ENCODE results near the gene ALDH3A2.

The ALDH3A2 gene

DNA sequence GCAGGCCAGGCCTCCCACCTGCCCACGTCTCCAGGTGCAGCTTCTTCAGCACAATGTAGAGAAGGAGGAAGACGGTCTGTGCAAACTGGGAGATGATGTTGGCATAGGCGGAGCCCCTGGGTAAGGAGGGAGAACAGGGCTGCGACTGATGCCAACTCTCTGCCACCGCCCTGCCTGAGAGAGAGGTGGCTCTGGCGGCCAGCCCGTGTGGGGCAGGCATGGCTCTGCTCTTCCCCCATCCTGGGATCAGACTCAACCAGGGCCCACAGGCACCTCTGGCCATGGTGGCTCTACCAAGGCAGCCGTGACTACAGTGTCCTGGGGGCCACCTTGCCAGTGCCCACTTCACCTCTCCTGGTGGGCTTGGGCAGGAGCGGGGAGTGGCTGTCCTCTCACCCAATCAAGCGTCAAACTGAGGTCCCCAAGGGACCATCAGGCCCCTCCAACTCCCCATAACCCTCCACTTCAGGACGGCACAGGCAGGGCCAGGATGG lies 59.2 kb downstream of the ALDH3A2 start:
- Histone ChIP-seq H3K4me1 (ENCODE audit: control insufficient read depth, insufficient read depth, low read length) (peaks cover 35% of the 10 kb centered on the region), H3K27ac (ENCODE audit: low read depth, low read length) (no peak overlapping the region), H3K27me3 (ENCODE audit: control insufficient read depth, insufficient read depth, low read length) (no peaks in the 10 kb centered on the region), H3K36me3 (ENCODE audit: control insufficient read depth, insufficient read depth, low read length) (no peaks in the 10 kb centered on the region), H3K9me3 (ENCODE audit: control insufficient read depth, insufficient read depth, low read depth, low read length) (no peaks in the 10 kb centered on the region), H3K4me3 (ENCODE audit: low read depth, low read length) (no peak overlapping the region), H3K9ac (ENCODE audit: low read length) (no peak overlapping the region)

DNA sequence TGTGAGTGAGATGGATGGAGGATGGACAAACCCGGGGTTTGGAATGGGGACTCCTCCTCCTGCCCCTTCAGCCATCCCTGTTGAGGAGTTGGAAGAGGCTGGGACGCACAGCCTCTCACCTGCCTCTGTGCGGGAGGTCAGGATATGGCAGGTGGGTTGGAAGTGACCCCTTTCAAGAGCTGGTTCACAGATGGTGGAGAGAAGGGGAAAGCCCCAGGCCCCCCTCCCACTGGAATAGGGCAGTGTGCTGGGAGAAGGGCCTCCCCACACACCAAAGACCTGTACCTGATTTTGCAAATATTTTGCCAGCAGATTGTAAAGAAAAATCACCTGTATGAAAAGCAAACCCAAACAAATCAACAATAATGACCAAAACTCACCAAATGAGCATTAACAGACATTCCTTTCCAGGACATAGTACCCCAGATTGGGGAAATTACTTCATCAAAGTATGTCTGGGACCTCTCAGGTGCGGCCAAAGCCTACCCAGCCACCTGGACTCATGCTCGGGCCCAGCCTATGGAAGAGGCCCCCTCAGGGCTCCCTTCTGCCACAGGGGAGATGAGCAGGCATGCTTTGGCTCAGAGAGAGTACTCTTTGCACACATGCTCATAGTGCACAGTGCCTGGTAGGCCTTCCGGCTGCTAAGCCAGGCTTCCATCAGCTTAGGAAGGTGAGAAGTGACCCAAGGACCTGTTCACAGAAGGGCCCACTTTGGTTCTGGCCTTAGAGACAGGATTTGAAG lies 60.1 kb downstream of the ALDH3A2 start:
- no peak overlapping the region for H3K27ac ChIP-seq (ENCODE audit: low read depth, low read length)
- H3K4me1 ChIP-seq (ENCODE audit: control insufficient read depth, insufficient read depth, low read length) = peaks cover 27% of the 10 kb centered on the region
- no peaks in the 10 kb centered on the region for H3K9me3 ChIP-seq (ENCODE audit: control insufficient read depth, insufficient read depth, low read depth, low read length)
- no peak overlapping the region for H3K9ac ChIP-seq (ENCODE audit: low read length)
- H3K36me3 ChIP-seq (ENCODE audit: control insufficient read depth, insufficient read depth, low read length) = no peaks in the 10 kb centered on the region
- H3K4me3 ChIP-seq (ENCODE audit: low read depth, low read length) = no peak overlapping the region
- H3K27me3 ChIP-seq (ENCODE audit: control insufficient read depth, insufficient read depth, low read length) = no peaks in the 10 kb centered on the region

DNA sequence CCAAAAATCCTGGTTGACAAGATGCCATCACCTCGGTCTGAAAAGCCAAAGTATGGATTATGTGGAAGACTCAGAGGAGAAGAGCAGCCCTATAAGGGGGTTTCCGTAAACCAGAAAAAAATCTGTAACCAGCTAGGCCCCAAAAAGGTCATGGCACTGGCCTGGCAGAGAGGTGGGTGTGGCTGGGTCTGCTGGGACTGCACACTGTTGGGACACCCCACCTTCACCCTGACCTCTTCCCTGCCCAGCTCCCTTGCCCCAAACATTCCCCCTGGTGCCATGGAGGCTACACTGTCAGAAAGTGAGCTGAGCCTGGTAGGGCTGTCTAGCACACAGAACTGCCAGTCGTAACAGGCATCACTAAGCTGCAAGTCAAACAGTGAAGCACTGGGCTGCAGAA lies 61.3 kb downstream of the ALDH3A2 start:
- H3K27me3 ChIP-seq (ENCODE audit: control insufficient read depth, insufficient read depth, low read length) = no peaks in the 10 kb centered on the region
- peaks cover 17% of the 10 kb centered on the region for H3K4me1 ChIP-seq (ENCODE audit: control insufficient read depth, insufficient read depth, low read length)
- H3K27ac ChIP-seq (ENCODE audit: low read depth, low read length) = no peak overlapping the region
- H3K4me3 ChIP-seq (ENCODE audit: low read depth, low read length) = no peak overlapping the region
- no peaks in the 10 kb centered on the region for H3K36me3 ChIP-seq (ENCODE audit: control insufficient read depth, insufficient read depth, low read length)
- H3K9me3 ChIP-seq (ENCODE audit: control insufficient read depth, insufficient read depth, low read depth, low read length) = no peaks in the 10 kb centered on the region
- no peak overlapping the region for H3K9ac ChIP-seq (ENCODE audit: low read length)

DNA sequence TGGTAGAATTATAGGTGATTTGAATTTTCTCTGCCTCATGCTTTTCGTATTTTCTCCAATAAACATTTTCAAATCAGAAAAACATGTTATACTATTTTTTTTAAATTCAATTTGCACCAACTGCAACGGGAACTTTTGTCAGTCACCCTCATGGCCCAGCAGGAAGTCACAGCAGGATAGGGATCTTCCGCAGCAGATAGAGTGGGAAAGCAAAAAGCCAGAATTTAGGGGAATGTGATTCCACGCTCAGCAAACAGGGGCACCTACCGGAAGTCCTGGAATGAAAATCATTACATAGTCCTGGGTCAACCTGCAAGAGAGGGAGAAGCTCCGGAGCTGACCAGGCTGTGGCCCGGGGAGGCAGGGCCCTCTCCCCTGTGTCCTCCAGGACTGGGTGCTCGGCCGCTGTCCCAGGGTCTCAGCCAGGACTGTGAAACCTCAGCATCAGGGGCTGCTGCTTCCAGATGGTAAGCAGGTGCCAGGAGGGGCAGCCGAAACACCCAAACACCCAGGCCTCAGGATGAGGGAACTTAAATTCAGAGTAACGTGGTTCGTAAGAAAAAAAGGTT lies 64.0 kb downstream of the ALDH3A2 start:
- Histone ChIP-seq H3K9ac (ENCODE audit: low read length) (no peak overlapping the region), H3K4me1 (ENCODE audit: control insufficient read depth, insufficient read depth, low read length) (peaks cover 6% of the 10 kb centered on the region; the same call in 1 of the 2 replicates), H3K27me3 (ENCODE audit: control insufficient read depth, insufficient read depth, low read length) (no peaks in the 10 kb centered on the region), H3K4me3 (ENCODE audit: low read depth, low read length) (no peak overlapping the region), H3K36me3 (ENCODE audit: control insufficient read depth, insufficient read depth, low read length) (no peaks in the 10 kb centered on the region), H3K27ac (ENCODE audit: low read depth, low read length) (no peak overlapping the region), H3K9me3 (ENCODE audit: control insufficient read depth, insufficient read depth, low read depth, low read length) (no peaks in the 10 kb centered on the region)

DNA sequence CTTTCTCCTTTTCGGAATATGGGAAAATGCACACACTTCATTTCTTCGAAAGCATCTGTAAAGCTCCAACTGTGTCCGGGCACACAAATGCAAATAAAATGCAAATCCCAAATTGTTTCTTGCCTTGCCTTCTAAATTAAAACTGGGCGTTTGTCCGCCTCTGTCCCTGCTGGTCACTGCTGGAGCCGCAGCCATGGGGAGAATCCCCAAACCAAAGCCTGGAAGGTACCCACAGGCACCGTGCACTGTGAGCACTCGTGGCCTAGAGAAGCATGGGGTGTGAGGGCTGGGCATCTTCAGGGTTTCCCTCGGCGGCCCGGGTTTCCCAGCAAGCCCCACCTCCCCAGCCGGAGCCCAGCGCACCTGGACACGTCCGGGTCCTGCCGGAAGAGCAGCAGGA lies 64.9 kb downstream of the ALDH3A2 start:
- no peak overlapping the region for H3K9ac ChIP-seq (ENCODE audit: low read length)
- H3K4me1 ChIP-seq (ENCODE audit: control insufficient read depth, insufficient read depth, low read length) = peaks cover 14% of the 10 kb centered on the region; the same call in 1 of the 2 replicates
- H3K27me3 ChIP-seq (ENCODE audit: control insufficient read depth, insufficient read depth, low read length) = no peaks in the 10 kb centered on the region
- no peaks in the 10 kb centered on the region for H3K9me3 ChIP-seq (ENCODE audit: control insufficient read depth, insufficient read depth, low read depth, low read length)
- H3K27ac ChIP-seq (ENCODE audit: low read depth, low read length) = no peak overlapping the region
- H3K4me3 ChIP-seq (ENCODE audit: low read depth, low read length) = no peak overlapping the region
- H3K36me3 ChIP-seq (ENCODE audit: control insufficient read depth, insufficient read depth, low read length) = no peaks in the 10 kb centered on the region

DNA sequence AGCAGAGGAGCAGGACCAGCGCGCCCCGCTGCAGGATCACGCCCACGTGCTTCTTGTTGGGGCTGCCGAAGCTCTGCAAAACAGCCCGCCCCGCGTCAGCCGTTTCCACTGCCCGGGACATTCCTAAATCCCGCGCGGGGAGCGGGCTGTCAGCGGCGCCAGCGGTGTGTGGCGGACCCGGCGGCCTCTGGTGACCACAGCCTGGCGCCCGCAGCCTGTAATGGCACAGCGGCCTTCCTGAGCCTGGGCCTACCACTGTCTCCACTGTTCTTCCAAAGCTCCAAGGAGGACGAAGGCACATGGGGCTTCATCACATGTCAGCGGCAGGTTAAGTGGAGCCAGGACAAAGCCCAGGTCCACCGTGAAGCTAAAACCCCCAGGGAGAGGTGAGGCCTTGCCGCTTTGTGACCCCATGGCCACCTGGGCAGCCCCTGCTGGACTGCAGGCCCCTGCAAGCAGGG lies 65.4 kb downstream of the ALDH3A2 start:
- H3K9ac ChIP-seq (ENCODE audit: low read length) = no peak overlapping the region
- peaks cover 16% of the 10 kb centered on the region; the same call in 1 of the 2 replicates for H3K4me1 ChIP-seq (ENCODE audit: control insufficient read depth, insufficient read depth, low read length)
- H3K27ac ChIP-seq (ENCODE audit: low read depth, low read length) = no peak overlapping the region
- no peak overlapping the region for H3K4me3 ChIP-seq (ENCODE audit: low read depth, low read length)
- H3K9me3 ChIP-seq (ENCODE audit: control insufficient read depth, insufficient read depth, low read depth, low read length) = no peaks in the 10 kb centered on the region
- H3K36me3 ChIP-seq (ENCODE audit: control insufficient read depth, insufficient read depth, low read length) = no peaks in the 10 kb centered on the region
- no peaks in the 10 kb centered on the region for H3K27me3 ChIP-seq (ENCODE audit: control insufficient read depth, insufficient read depth, low read length)

DNA sequence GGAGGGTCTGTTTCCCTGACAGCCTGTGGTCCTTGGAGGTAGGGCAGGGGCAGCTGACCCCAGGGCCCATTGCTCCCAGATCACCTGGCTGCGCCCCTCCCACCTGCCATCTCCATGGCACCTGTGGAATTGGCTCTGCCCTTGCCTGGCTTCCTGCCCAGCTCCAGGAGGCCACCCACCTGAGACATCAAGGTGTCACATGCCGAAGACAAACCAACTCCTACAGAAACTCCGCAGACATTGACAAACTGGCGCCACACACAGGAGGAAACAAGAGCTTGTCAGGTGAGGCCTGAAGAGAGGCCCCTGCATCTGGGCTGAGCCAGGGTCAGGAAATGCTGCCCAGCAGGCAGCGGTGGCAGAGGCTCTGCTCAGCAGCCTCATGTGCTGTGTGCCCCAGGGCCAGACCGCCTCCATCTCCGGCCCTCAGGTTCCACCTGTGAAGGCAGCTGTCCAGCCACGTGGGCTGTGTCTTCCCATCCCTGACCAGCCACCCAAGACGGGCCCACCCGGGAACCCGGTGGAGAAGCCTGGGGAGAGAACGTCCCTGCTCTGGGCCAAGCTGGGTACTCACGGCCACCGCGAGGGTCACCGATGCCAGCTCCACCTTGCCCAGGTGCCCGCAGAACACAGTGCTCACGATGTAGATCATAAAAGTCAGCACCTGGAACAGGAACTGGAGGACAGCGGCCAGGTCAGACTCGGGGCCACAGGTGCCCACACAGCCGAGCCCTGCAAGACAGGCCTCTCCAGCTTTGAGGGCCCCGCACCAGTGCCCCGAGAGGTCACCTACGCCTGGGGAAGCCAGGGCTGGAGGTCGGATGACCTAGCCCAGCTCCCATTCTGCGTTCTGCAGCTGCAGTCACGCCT lies 66.2 kb downstream of the ALDH3A2 start:
- no peaks in the 10 kb centered on the region for H3K9me3 ChIP-seq (ENCODE audit: control insufficient read depth, insufficient read depth, low read depth, low read length)
- no peak overlapping the region for H3K4me3 ChIP-seq (ENCODE audit: low read depth, low read length)

DNA sequence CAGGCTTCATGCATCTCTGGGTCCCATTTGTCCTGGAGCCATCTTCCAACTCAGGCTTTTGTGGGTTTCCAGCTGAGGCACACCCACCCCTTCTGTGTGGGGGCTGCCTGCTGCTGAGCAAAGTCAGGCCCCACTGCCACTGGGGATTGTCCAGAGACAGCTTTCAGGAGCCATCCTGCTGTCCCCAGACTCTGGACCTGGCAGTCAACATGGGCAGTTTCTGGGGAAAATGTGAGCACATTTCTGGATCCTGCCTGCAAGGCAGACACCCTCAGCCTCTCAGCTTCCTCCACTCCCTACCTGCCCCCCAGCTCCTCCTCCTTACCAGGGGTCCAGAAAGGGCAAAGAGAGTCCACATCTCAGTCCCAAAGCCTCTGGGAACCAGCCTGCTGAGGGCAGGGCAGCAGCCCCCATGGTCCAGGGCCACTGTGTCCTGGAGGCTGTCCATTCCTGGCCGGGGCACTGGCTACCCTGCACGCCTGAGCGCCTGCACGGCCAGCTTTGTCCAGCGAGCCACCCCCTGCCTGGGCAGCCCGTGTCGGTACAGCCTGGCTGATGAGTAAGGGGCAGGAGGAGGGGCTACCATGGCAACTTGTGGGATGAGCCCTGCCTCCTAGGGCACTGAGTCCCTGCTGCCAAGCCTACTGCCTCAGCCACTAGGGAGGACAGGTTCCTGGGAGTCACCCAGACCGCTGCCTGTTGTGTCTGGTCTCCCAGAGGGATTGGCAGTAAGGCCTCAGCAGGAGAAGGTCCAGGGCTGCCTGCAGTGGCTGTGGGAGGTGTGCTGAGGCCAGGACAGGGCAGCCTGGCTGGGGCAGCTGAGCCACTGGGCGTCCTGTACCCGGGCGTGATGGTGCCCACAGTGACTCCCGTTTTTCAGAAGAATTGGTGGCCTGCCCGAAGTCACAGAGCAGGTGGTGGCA lies 67.8 kb downstream of the ALDH3A2 start, which contains the start of gene SLC47A2:
Gene SLC47A2, minus strand, starts transcription at position 477 of the 923 bp plus-strand sequence. Its CDS starts 29 bp downstream, at position 448.
- H3K4me1 ChIP-seq (ENCODE audit: control insufficient read depth, insufficient read depth, low read length) = peaks cover 16% of the 10 kb centered on the region; the same call in 1 of the 2 replicates
- H3K9ac ChIP-seq (ENCODE audit: low read length) = no peak within 1 kb of the TSS
- no peaks in the 10 kb centered on the region for H3K36me3 ChIP-seq (ENCODE audit: control insufficient read depth, insufficient read depth, low read length)
- no peaks in the 10 kb centered on the region for H3K9me3 ChIP-seq (ENCODE audit: control insufficient read depth, insufficient read depth, low read depth, low read length)
- H3K27ac ChIP-seq (ENCODE audit: low read depth, low read length) = no peak within 1 kb of the TSS
- no peaks in the 10 kb centered on the region for H3K27me3 ChIP-seq (ENCODE audit: control insufficient read depth, insufficient read depth, low read length)
- H3K4me3 ChIP-seq (ENCODE audit: low read depth, low read length) = no peak within 1 kb of the TSS

More for the DNA sequence above, 66.2 kb downstream of the ALDH3A2 start:
- no peak overlapping the region for H3K9ac ChIP-seq (ENCODE audit: low read length)
- peaks cover 16% of the 10 kb centered on the region; the same call in 1 of the 2 replicates for H3K4me1 ChIP-seq (ENCODE audit: control insufficient read depth, insufficient read depth, low read length)
- H3K27ac ChIP-seq (ENCODE audit: low read depth, low read length) = no peak overlapping the region
- H3K27me3 ChIP-seq (ENCODE audit: control insufficient read depth, insufficient read depth, low read length) = no peaks in the 10 kb centered on the region
- H3K36me3 ChIP-seq (ENCODE audit: control insufficient read depth, insufficient read depth, low read length) = no peaks in the 10 kb centered on the region

DNA sequence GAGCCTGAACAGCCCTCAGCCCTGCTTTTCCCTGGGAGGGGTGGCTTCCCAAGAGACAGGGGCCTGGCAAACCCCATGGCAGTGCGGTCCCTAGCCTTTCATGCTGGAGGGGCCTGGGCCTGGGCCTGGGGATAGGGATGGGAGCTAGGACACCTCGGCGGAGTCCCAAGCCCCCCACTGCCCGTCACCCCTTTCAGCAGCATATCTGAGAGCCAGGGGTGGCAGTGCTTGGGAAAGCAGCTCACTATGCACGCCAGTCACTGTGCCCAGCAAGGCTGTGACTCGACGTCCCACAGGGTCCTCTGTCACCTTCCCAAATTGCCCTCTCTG lies 68.4 kb downstream of the ALDH3A2 start:
- H3K36me3 ChIP-seq (ENCODE audit: control insufficient read depth, insufficient read depth, low read length) = no peaks in the 10 kb centered on the region
- no peak overlapping the region for H3K4me3 ChIP-seq (ENCODE audit: low read depth, low read length)
- H3K9ac ChIP-seq (ENCODE audit: low read length) = no peak overlapping the region
- no peak overlapping the region for H3K27ac ChIP-seq (ENCODE audit: low read depth, low read length)
- H3K27me3 ChIP-seq (ENCODE audit: control insufficient read depth, insufficient read depth, low read length) = no peaks in the 10 kb centered on the region
- H3K9me3 ChIP-seq (ENCODE audit: control insufficient read depth, insufficient read depth, low read depth, low read length) = no peaks in the 10 kb centered on the region
- peaks cover 16% of the 10 kb centered on the region; the same call in 1 of the 2 replicates for H3K4me1 ChIP-seq (ENCODE audit: control insufficient read depth, insufficient read depth, low read length)

DNA sequence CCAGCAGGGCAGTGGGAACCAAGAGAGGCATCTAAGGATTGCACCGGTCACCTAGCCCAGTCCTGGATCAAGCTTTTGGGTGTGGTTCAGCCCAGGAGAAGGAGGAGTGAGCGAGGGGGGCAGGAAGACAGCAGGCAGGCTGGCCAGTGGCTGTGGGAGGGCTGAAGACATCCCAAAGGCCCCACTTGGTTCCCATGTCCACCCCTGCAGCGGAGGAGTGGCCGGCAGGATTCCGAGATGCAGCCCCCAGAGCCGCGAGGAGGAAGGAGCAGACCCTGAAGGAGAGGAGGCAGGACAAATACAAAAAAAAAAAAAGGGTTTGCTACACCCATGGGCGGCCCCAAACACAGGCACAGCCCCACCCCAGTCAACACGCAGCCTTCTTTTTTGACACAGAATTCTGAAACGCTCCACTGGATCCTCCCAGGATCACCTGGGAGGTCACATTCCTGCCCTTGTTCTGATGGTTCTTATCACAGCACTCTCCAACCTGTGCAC lies 68.9 kb downstream of the ALDH3A2 start:
- H3K27ac ChIP-seq (ENCODE audit: low read depth, low read length) = no peak overlapping the region
- H3K4me3 ChIP-seq (ENCODE audit: low read depth, low read length) = no peak overlapping the region
- H3K4me1 ChIP-seq (ENCODE audit: control insufficient read depth, insufficient read depth, low read length) = peaks cover 16% of the 10 kb centered on the region; the same call in 1 of the 2 replicates
- no peak overlapping the region for H3K9ac ChIP-seq (ENCODE audit: low read length)
- H3K27me3 ChIP-seq (ENCODE audit: control insufficient read depth, insufficient read depth, low read length) = no peaks in the 10 kb centered on the region
- H3K9me3 ChIP-seq (ENCODE audit: control insufficient read depth, insufficient read depth, low read depth, low read length) = no peaks in the 10 kb centered on the region
- no peaks in the 10 kb centered on the region for H3K36me3 ChIP-seq (ENCODE audit: control insufficient read depth, insufficient read depth, low read length)

All from HUES6 (cell line).